ENCODE results near the gene ABHD16A.

ABHD16A gene

GRCh38 chr6:31661262-31662123 lies 41.6 kb downstream of the ABHD16A start:
- Histone ChIP-seq H3K4me2 (ENCODE audit: low read depth, low read length, poor library complexity, severe bottlenecking) (peak overlapping the region; percentile 93), H3K27me3 (ENCODE audit: insufficient read depth, low read length, poor library complexity, severe bottlenecking) (no peaks in the 10 kb centered on the region), H3K9me3 (ENCODE audit: insufficient read depth, low read depth, low read length) (no peaks in the 10 kb centered on the region), H3K36me3 (ENCODE audit: insufficient read depth, low read length) (no peaks in the 10 kb centered on the region), H2AFZ (ENCODE audit: low read length) (no peak overlapping the region), H3K4me1 (ENCODE audit: insufficient read depth, low read length, poor library complexity, severe bottlenecking) (peaks cover 53% of the 10 kb centered on the region), H3K9me2 (replicated peaks; ENCODE audit: low read depth, low read length) (no peaks in the 10 kb centered on the region), H3K9ac (ENCODE audit: low read depth, low read length, poor library complexity, severe bottlenecking) (peak overlapping the region; percentile 88), H3F3A (ENCODE audit: low read depth) (no peaks in the 10 kb centered on the region), H4K20me1 (ENCODE audit: insufficient read depth, low read length, poor library complexity, severe bottlenecking) (peaks cover 15% of the 10 kb centered on the region), H3K4me3 (ENCODE audit: low read length, poor library complexity, severe bottlenecking) (peak overlapping the region; percentile 92), H3K79me2 (ENCODE audit: insufficient read depth, low read length) (peaks cover 61% of the 10 kb centered on the region)
- TF ChIP-seq EZH2phosphoT487 (IDR thresholded peaks at IDR 0.05; ENCODE audit: borderline replicate concordance) (no peak), CTCF (conservative IDR thresholded peaks at IDR 0.05; ENCODE audit: low read length) (no peak)

DNA sequence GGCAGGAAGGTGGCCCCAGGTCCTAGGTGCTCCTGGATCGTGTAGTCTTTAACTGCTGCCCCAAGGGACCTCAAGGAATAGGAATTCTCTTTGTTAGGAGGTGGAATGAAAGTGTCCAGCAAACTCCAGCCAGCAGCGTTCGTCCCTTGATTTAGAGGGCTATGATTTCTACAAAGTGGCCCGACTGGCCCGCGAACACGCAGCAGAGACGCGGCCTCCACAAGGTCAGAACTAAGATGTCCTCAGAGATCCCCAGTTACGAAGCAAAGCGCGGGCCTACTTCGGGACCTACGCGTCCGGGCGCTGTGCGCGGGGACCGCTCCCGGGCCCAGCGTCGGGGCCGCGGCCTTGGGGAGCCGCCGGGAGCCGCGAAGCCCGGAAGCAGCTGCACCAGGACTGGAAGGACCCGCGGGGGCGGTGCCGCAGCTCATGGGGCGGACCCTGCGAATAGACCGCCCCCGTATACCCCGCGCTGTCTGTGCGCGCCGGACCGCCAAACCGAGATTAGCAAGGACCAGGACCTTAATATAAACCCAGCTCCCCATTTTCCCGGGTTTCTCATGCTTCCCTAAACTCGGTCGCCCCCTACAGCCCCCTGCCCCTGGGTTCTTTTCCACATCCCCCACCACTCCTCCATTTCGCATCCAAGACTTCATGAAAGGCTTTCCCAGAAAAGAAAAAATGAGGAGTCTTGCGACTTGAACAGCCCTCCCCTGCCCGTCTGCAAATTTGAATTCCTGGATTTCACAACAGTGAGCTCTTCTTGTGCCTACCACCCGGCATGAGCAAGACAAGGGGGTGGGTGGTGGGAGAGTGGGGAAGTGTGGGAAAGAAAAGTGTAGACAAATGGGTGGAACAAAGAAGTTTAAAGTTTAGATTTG lies 42.5 kb downstream of the ABHD16A start, which contains the start of gene C6orf47:
TSS of gene C6orf47 (minus strand) at position 398 of the 881 bp plus-strand sequence. CDS start 831 bp downstream, outside the sequence.
- H4K20me1 ChIP-seq (ENCODE audit: insufficient read depth, low read length, poor library complexity, severe bottlenecking) = peaks cover 10% of the 10 kb centered on the region
- no peaks in the 10 kb centered on the region for H3K27me3 ChIP-seq (ENCODE audit: insufficient read depth, low read length, poor library complexity, severe bottlenecking)
- no peaks in the 10 kb centered on the region for H3K9me3 ChIP-seq (ENCODE audit: insufficient read depth, low read depth, low read length)
- H2AFZ ChIP-seq (ENCODE audit: low read length) = peak within 1 kb of the TSS; percentile 50; the same call in 1 of the 2 replicates
- no peaks in the 10 kb centered on the region for H3K9me2 ChIP-seq (replicated peaks; ENCODE audit: low read depth, low read length)
- peaks cover 51% of the 10 kb centered on the region for H3K4me1 ChIP-seq (ENCODE audit: insufficient read depth, low read length, poor library complexity, severe bottlenecking)
- H3K36me3 ChIP-seq (ENCODE audit: insufficient read depth, low read length) = no peaks in the 10 kb centered on the region
- peak within 1 kb of the TSS; percentile 93 for H3K4me2 ChIP-seq (ENCODE audit: low read depth, low read length, poor library complexity, severe bottlenecking)
- TF ChIP-seq CTCF (conservative IDR thresholded peaks at IDR 0.05; ENCODE audit: low read length) (no peak), EZH2phosphoT487 (IDR thresholded peaks at IDR 0.05; ENCODE audit: borderline replicate concordance) (no peak)
- H3K79me2 ChIP-seq (ENCODE audit: insufficient read depth, low read length) = peaks cover 56% of the 10 kb centered on the region
- peak within 1 kb of the TSS; percentile 88 for H3K9ac ChIP-seq (ENCODE audit: low read depth, low read length, poor library complexity, severe bottlenecking)
- H3K4me3 ChIP-seq (ENCODE audit: low read length, poor library complexity, severe bottlenecking) = peak within 1 kb of the TSS; percentile 92
- H3F3A ChIP-seq (ENCODE audit: low read depth) = no peaks in the 10 kb centered on the region

GRCh38 chr6:31659649-31660380 lies 43.3 kb downstream of the ABHD16A start:
- Histone ChIP-seq H3K36me3 (ENCODE audit: insufficient read depth, low read length) (no peaks in the 10 kb centered on the region), H3K4me1 (ENCODE audit: insufficient read depth, low read length, poor library complexity, severe bottlenecking) (peaks cover 51% of the 10 kb centered on the region), H4K20me1 (ENCODE audit: insufficient read depth, low read length, poor library complexity, severe bottlenecking) (peaks cover 10% of the 10 kb centered on the region), H3K9ac (ENCODE audit: low read depth, low read length, poor library complexity, severe bottlenecking) (peak overlapping the region; percentile 88), H3K9me2 (replicated peaks; ENCODE audit: low read depth, low read length) (no peaks in the 10 kb centered on the region), H3K9me3 (ENCODE audit: insufficient read depth, low read depth, low read length) (no peaks in the 10 kb centered on the region), H3K4me3 (ENCODE audit: low read length, poor library complexity, severe bottlenecking) (peak overlapping the region; percentile 92), H3K4me2 (ENCODE audit: low read depth, low read length, poor library complexity, severe bottlenecking) (peak overlapping the region; percentile 93), H2AFZ (ENCODE audit: low read length) (no peak overlapping the region), H3F3A (ENCODE audit: low read depth) (no peaks in the 10 kb centered on the region), H3K27me3 (ENCODE audit: insufficient read depth, low read length, poor library complexity, severe bottlenecking) (no peaks in the 10 kb centered on the region), H3K79me2 (ENCODE audit: insufficient read depth, low read length) (peaks cover 56% of the 10 kb centered on the region)
- no peak for TF ChIP-seq CTCF (conservative IDR thresholded peaks at IDR 0.05; ENCODE audit: low read length)
